Uterus (tissue), 2 donors: ENCODE data around the gene PLA2G7.

Experiments used
- POLR2A ChIP-seq, 2 donors: fragments of 450-650 bp; IDR thresholded peaks; one replicate each; pipeline ENCODE4 v1.6.1; 2016; ENCODE audit warnings: antibody characterized with exemption in 2 of 2, mild to moderate bottlenecking in 1 of 2, moderate library complexity in 1 of 2
- TF ChIP-seq, protein P1 (sequence below), 4 experiments: fragments of 200-600 bp in 2 of 4; fragments of 450-650 bp in 2 of 4; sonication (generic) in 2 of 4; IDR thresholded peaks; one replicate each; pipeline ENCODE4 v1.5.1; 2016 to 2019; ENCODE audit warnings: antibody characterized with exemption in 4 of 4, mild to moderate bottlenecking in 2 of 4, moderate library complexity in 1 of 4

DNA sequence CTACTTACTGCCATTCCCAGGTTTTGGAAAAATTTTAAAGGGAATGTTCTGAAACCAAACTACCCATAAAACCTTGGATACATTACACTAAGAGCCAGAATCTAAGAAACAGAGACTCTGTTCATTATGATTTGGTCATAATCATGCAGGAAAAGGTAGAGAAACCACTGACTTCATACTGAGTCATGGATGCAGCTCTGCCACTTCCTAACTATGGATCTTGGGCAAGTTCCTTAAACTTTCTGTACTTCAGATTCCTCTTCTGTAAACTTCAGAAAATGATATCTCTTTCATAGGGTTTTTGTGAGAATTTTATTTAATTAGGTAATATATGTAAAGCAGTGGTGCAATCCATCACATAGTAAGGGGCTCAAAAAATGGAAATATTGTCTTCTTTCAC is 20.0 kb downstream of the PLA2G7 start:
- TF ChIP-seq, protein P1, sequence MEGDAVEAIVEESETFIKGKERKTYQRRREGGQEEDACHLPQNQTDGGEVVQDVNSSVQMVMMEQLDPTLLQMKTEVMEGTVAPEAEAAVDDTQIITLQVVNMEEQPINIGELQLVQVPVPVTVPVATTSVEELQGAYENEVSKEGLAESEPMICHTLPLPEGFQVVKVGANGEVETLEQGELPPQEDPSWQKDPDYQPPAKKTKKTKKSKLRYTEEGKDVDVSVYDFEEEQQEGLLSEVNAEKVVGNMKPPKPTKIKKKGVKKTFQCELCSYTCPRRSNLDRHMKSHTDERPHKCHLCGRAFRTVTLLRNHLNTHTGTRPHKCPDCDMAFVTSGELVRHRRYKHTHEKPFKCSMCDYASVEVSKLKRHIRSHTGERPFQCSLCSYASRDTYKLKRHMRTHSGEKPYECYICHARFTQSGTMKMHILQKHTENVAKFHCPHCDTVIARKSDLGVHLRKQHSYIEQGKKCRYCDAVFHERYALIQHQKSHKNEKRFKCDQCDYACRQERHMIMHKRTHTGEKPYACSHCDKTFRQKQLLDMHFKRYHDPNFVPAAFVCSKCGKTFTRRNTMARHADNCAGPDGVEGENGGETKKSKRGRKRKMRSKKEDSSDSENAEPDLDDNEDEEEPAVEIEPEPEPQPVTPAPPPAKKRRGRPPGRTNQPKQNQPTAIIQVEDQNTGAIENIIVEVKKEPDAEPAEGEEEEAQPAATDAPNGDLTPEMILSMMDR (IDR thresholded peaks at IDR 0.05), result no peak
- no peak for TF ChIP-seq POLR2A (IDR thresholded peaks at IDR 0.05)
